CD14-positive monocyte (primary cell): ENCODE data around the gene PPP1R15A. TPM values are rescaled to one million over a fixed set of nuclear protein-coding genes. Genes with fewer than 3 reads are reported as not detected.
A peak's percentile ranks its signal among the peaks of the same experiment; 100 is the strongest.

Source experiments
- DNase-seq, 3 donors: peaks; one replicate each; pipeline ENCODE4 v3.0.0-alpha.2; 2011 to 2022
- H2AFZ ChIP-seq: 2 replicates; pipeline ENCODE4 v1.6.0; 2012; ENCODE audit warnings: mild to moderate bottlenecking, low read depth, low read length, inconsistent platforms; ENCODE audit not compliant: insufficient read depth, poor library complexity, severe bottlenecking
- H3K27ac ChIP-seq, 2 donors: 1 replicate in 1 of 2; 2 replicates in 1 of 2; pipeline ENCODE4 v1.5.1; 2012 to 2013; ENCODE audit warnings: low read length in 2 of 2, control low read depth in 1 of 2, inconsistent platforms in 1 of 2, low read depth in 1 of 2, mild to moderate bottlenecking in 1 of 2
- H3K27me3 ChIP-seq, 2 donors: one replicate each; pipeline versions ENCODE4 v1.6.0 to v1.6.1; 2011 to 2013; ENCODE audit warnings: low read length in 2 of 2; ENCODE audit not compliant: control insufficient read depth in 2 of 2, insufficient read depth in 2 of 2
- H3K36me3 ChIP-seq, 2 donors: replicated peaks in 1 of 2; 1 replicate in 1 of 2; 2 replicates in 1 of 2; pipeline versions ENCODE4 v1.5.1 to v1.6.1; 2012 to 2013; ENCODE audit warnings: low read length in 2 of 2, control low read depth in 1 of 2, inconsistent platforms in 1 of 2, mild to moderate bottlenecking in 1 of 2; ENCODE audit not compliant: insufficient read depth in 2 of 2, control insufficient read depth in 1 of 2
- H3K4me1 ChIP-seq, 2 donors: 1 replicate in 1 of 2; 2 replicates in 1 of 2; pipeline versions ENCODE4 v1.5.1 to v1.6.1; 2012 to 2013; ENCODE audit warnings: low read length in 2 of 2, control low read depth in 1 of 2, inconsistent platforms in 1 of 2, mild to moderate bottlenecking in 1 of 2, moderate library complexity in 1 of 2; ENCODE audit not compliant: insufficient read depth in 2 of 2, control insufficient read depth in 1 of 2
- H3K4me2 ChIP-seq: replicated peaks from 2 replicates; pipeline ENCODE3; 2012; ENCODE audit warnings: low read length, moderate library complexity, mild to moderate bottlenecking; ENCODE audit not compliant: poor library complexity, severe bottlenecking; ENCODE audit errors: extremely low read depth
- H3K4me3 ChIP-seq, 3 experiments: fragments of 200-600 bp in 1 of 3; sonication (generic) in 1 of 3; replicated peaks in 1 of 3; 1 replicate in 2 of 3; 2 replicates in 1 of 3; pipeline ENCODE4 v1.5.1; 2011 to 2013; ENCODE audit warnings: low read length in 3 of 3, mild to moderate bottlenecking in 3 of 3, control low read depth in 2 of 3, low read depth in 2 of 3, inconsistent platforms in 1 of 3, moderate library complexity in 1 of 3
- H3K79me2 ChIP-seq: 2 replicates; pipeline ENCODE4 v1.6.0; 2012; ENCODE audit warnings: mild to moderate bottlenecking, control low read depth, inconsistent platforms, low read length, moderate library complexity; ENCODE audit not compliant: insufficient read depth
- H3K9ac ChIP-seq: 2 replicates; pipeline ENCODE4 v1.6.0; 2017; ENCODE audit warnings: low read length, mild to moderate bottlenecking; ENCODE audit not compliant: insufficient read depth, poor library complexity, severe bottlenecking
- H3K9me3 ChIP-seq, 2 donors: replicated peaks in 1 of 2; 1 replicate in 1 of 2; 2 replicates in 1 of 2; pipeline versions ENCODE4 v1.5.1 to v1.6.1; 2012 to 2013; ENCODE audit warnings: low read length in 2 of 2, control low read depth in 1 of 2; ENCODE audit not compliant: control insufficient read depth in 1 of 2, insufficient read depth in 1 of 2
- H4K20me1 ChIP-seq: 2 replicates; pipeline ENCODE4 v1.6.0; 2012; ENCODE audit warnings: mild to moderate bottlenecking, low read length, control low read depth, moderate library complexity; ENCODE audit not compliant: insufficient read depth
- H3K27ac Mint-ChIP-seq, 7 donors: one replicate each; pipeline ENCODE4 v1.8.0; 2020; ENCODE audit warnings: mild to moderate bottlenecking in 7 of 7, mixed read lengths in 7 of 7, moderate library complexity in 6 of 7, inconsistent platforms in 2 of 7
- H3K27me3 Mint-ChIP-seq, 3 donors: one replicate each; pipeline ENCODE4 v1.8.0; 2021 to 2022; ENCODE audit warnings: low read depth in 3 of 3, mild to moderate bottlenecking in 3 of 3, mixed read lengths in 3 of 3, moderate library complexity in 3 of 3, inconsistent platforms in 1 of 3
- H3K36me3 Mint-ChIP-seq, 2 donors: one replicate each; pipeline ENCODE4 v1.8.0; 2020; ENCODE audit warnings: mixed read lengths in 2 of 2, inconsistent platforms in 1 of 2, mild to moderate bottlenecking in 1 of 2
- H3K4me1 Mint-ChIP-seq: one replicate; pipeline ENCODE4 v1.8.0; 2020; ENCODE audit warnings: mild to moderate bottlenecking, mixed read lengths
- H3K4me3 Mint-ChIP-seq, 2 donors: one replicate each; pipeline ENCODE4 v1.8.0; 2020; ENCODE audit warnings: mild to moderate bottlenecking in 2 of 2, mixed read lengths in 2 of 2, moderate library complexity in 1 of 2
- H3K9me3 Mint-ChIP-seq, 7 donors: one replicate each; pipeline ENCODE4 v1.8.0; 2020 to 2022; ENCODE audit warnings: mixed read lengths in 7 of 7, mild to moderate bottlenecking in 6 of 7, moderate library complexity in 6 of 7, inconsistent platforms in 2 of 7
- CTCF ChIP-seq: fragments of 200-600 bp; IDR thresholded peaks from one replicate; pipeline ENCODE4 v1.8.0; 2022; ENCODE audit warnings: antibody characterized with exemption, mild to moderate bottlenecking
- WGBS: methylation state at CpG from one replicate; pipeline ENCODE4 v1.1.5; 2013; ENCODE audit warnings: missing lambda C conversion rate; ENCODE audit not compliant: insufficient coverage; 5-methylcytosine and 5-hydroxymethylcytosine counted together
- intact Hi-C, 2 donors: fragments of 100-400 bp; cut with micrococcal nuclease; formaldehyde crosslinking; loops; one replicate each; pipeline versions ENCODE4 v1.15.0 to v1.15.1; 2023
- polyA plus RNA-seq, 3 donors: library from polyadenylated mRNA; depleted of rRNA in 1 of 3; unstranded in 2 of 3; stranded (reverse) in 1 of 3; fragments of 300-500 nt in 2 of 3; fragments of >200 nt in 1 of 3; fragmentation: Illumina TruSeq in 2 of 3; gene quantifications; 1 replicate in 2 of 3; 2 replicates in 1 of 3; pipeline ENCODE4 v1.2.3, GENCODE V29; 2012 to 2021

Gene PPP1R15A
- polyA plus RNA-seq, 3 donors, result 127 to 745 (median 169) TPM

- no peak overlapping the region for H3K27ac Mint-ChIP-seq
- Histone ChIP-seq H3K79me2 (no peaks in the 10 kb centered on the region), H3K9ac (no peak overlapping the region), H3K4me2 (no peak overlapping the region), H3K4me3 (no peak overlapping the region), H3K27ac (no peak overlapping the region), H3K9me3 (no peaks in the 10 kb centered on the region), H3K4me1 (peaks cover 0 to 3% of the 10 kb centered on the region in 2 donors), H4K20me1 (no peaks in the 10 kb centered on the region), H3K36me3 (peaks cover 43% of the 10 kb centered on the region in 2 donors), H2AFZ (no peak overlapping the region), H3K27me3 (no peaks in the 10 kb centered on the region)
- no peak overlapping the region for H3K4me3 Mint-ChIP-seq
- intact Hi-C loops, result no loop called here
- H3K27me3 Mint-ChIP-seq, result peaks cover 2 to 16% (median 5%) of the 10 kb centered on the region in 3 donors
- DNase-seq, result no peak
- H3K36me3 Mint-ChIP-seq, result peaks cover 35 to 49% of the 10 kb centered on the region in 2 donors
- peaks cover 7% of the 10 kb centered on the region for H3K4me1 Mint-ChIP-seq
- H3K9me3 Mint-ChIP-seq, result no peaks in the 10 kb centered on the region
- 99% methylated on average over 13 of the region's 18 CpGs for WGBS
- TF ChIP-seq CTCF, result no peak
These were observed 50.6 kb downstream of the PPP1R15A start for GRCh38 chr19:48922548-48923490.

GRCh38 chr19:48925240-48925843 is 53.1 kb downstream of the PPP1R15A start:
- Histone ChIP-seq H3K9ac (no peak overlapping the region), H3K4me2 (no peak overlapping the region), H3K79me2 (no peaks in the 10 kb centered on the region), H3K4me1 (peaks cover 0 to 3% of the 10 kb centered on the region in 2 donors), H3K4me3 (no peak overlapping the region), H3K36me3 (peaks cover 25 to 29% of the 10 kb centered on the region in 2 donors), H2AFZ (no peak overlapping the region), H3K9me3 (no peaks in the 10 kb centered on the region), H3K27ac (no peak overlapping the region), H4K20me1 (no peaks in the 10 kb centered on the region), H3K27me3 (no peaks in the 10 kb centered on the region)
- intact Hi-C loops, result no loop called here
- no peak for TF ChIP-seq CTCF
- peaks cover 22 to 30% of the 10 kb centered on the region in 2 donors for H3K36me3 Mint-ChIP-seq
- DNase-seq, result peak in 1 of 3 donors; percentile 27
- no peak overlapping the region for H3K27ac Mint-ChIP-seq
- H3K4me3 Mint-ChIP-seq, result no peak overlapping the region
- peaks cover 2 to 22% (median 5%) of the 10 kb centered on the region in 3 donors for H3K27me3 Mint-ChIP-seq
- WGBS, result 97% methylated on average over 6 of the region's 11 CpGs
- peaks cover 7% of the 10 kb centered on the region for H3K4me1 Mint-ChIP-seq
- H3K9me3 Mint-ChIP-seq, result no peaks in the 10 kb centered on the region

Other genes with a start within 250 kb of the PPP1R15A start
- gene DBP, start 235.0 kb upstream of the PPP1R15A start, polyA plus RNA-seq, result 10 to 100 TPM; 12.8 to 22.3 (median 17.5) TPM
- gene CA11, start 226.2 kb upstream of the PPP1R15A start, polyA plus RNA-seq, result 1 to 10 TPM; 1.1 to 4.9 (median 1.8) TPM
- gene NTN5, start 199.4 kb upstream of the PPP1R15A start, polyA plus RNA-seq, result under 1 TPM in 1 of 3 donors, not detected in 2; 0.44 TPM
- not detected for gene FUT2, start 176.4 kb upstream of the PPP1R15A start, polyA plus RNA-seq
- gene MAMSTR, start 152.7 kb upstream of the PPP1R15A start, polyA plus RNA-seq, result under 1 TPM in 1 of 3 donors, not detected in 2; 0.07 TPM
- 1 to 10 TPM in 1 of 3 donors, not detected in 2; 1.2 TPM for gene RASIP1, start 131.8 kb upstream of the PPP1R15A start, polyA plus RNA-seq
- gene IZUMO1, start 125.5 kb upstream of the PPP1R15A start, polyA plus RNA-seq, result not detected
- under 1 TPM in 1 of 3 donors, not detected in 2; 0.03 TPM for gene FUT1, start 119.8 kb upstream of the PPP1R15A start, polyA plus RNA-seq
- not detected for gene FGF21, start 116.9 kb upstream of the PPP1R15A start, polyA plus RNA-seq
- 10 to 100 TPM; 14.1 to 17.0 (median 16.0) TPM for gene BCAT2, start 61.4 kb upstream of the PPP1R15A start, polyA plus RNA-seq
- gene HSD17B14, start 35.9 kb upstream of the PPP1R15A start, polyA plus RNA-seq, result not detected
- gene PLEKHA4, start 3.8 kb upstream of the PPP1R15A start, polyA plus RNA-seq, result 1 to 10 TPM in 2 of 3 donors, under 1 TPM in 1; 0.69 to 1.5 (median 1.1) TPM
- gene TULP2, start 26.3 kb downstream of the PPP1R15A start, polyA plus RNA-seq, result not detected
- 100 to 1,000 TPM in 2 of 3 donors, 10 to 100 TPM in 1; 80.9 to 178 (median 108) TPM for gene NUCB1, start 27.9 kb downstream of the PPP1R15A start, polyA plus RNA-seq
- gene DHDH, start 61.3 kb downstream of the PPP1R15A start, polyA plus RNA-seq, result under 1 TPM in 1 of 3 donors, not detected in 2; 0.38 TPM
- 100 to 1,000 TPM in 1 of 3 donors, 10 to 100 TPM in 2; 69.2 to 135 (median 80.5) TPM for gene BAX, start 82.5 kb downstream of the PPP1R15A start, polyA plus RNA-seq
- over 10,000 TPM in 2 of 3 donors, 1,000 to 10,000 TPM in 1; 4,468 to 26,681 (median 23,650) TPM for gene FTL, start 92.9 kb downstream of the PPP1R15A start, polyA plus RNA-seq
- 10 to 100 TPM; 13.3 to 26.0 (median 21.3) TPM for gene GYS1, start 120.9 kb downstream of the PPP1R15A start, polyA plus RNA-seq
- gene RUVBL2, start 121.5 kb downstream of the PPP1R15A start, polyA plus RNA-seq, result 10 to 100 TPM; 40.1 to 44.4 (median 41.9) TPM
- under 1 TPM in 1 of 3 donors, not detected in 2; 0.48 TPM for gene LHB, start 144.7 kb downstream of the PPP1R15A start, polyA plus RNA-seq
- not detected for gene CGB3, start 151.9 kb downstream of the PPP1R15A start, polyA plus RNA-seq
- gene CGB2, start 159.5 kb downstream of the PPP1R15A start, polyA plus RNA-seq, result not detected
- gene CGB1, start 164.5 kb downstream of the PPP1R15A start, polyA plus RNA-seq, result not detected
- not detected for gene CGB5, start 171.4 kb downstream of the PPP1R15A start, polyA plus RNA-seq
- not detected for gene CGB8, start 176.7 kb downstream of the PPP1R15A start, polyA plus RNA-seq
- not detected for gene CGB7, start 185.3 kb downstream of the PPP1R15A start, polyA plus RNA-seq
- gene NTF4, start 192.4 kb downstream of the PPP1R15A start, polyA plus RNA-seq, result not detected
- gene KCNA7, start 200.3 kb downstream of the PPP1R15A start, polyA plus RNA-seq, result not detected
- 100 to 1,000 TPM in 1 of 3 donors, 10 to 100 TPM in 2; 27.4 to 360 (median 40.4) TPM for gene SNRNP70, start 213.0 kb downstream of the PPP1R15A start, polyA plus RNA-seq
- gene LIN7B, start 241.9 kb downstream of the PPP1R15A start, polyA plus RNA-seq, result 1 to 10 TPM; 4.1 to 9.2 (median 4.2) TPM
- gene C19orf73, start 246.7 kb downstream of the PPP1R15A start, polyA plus RNA-seq, result under 1 TPM; 0.60 to 0.76 (median 0.66) TPM
- gene PPFIA3, start 247.1 kb downstream of the PPP1R15A start, polyA plus RNA-seq, result under 1 TPM in 1 of 3 donors, not detected in 2; 0.43 TPM